Astrocyte of the cerebellum (primary cell): Measurements from ENCODE around the gene DENND2A.
"Not testable (repeated sequence)": the region's sequence is repeated elsewhere in the genome, so short reads cannot be mapped to it uniquely, and the experiment has no call there.

Experiments
- DNase-seq: peaks from one replicate; pipeline ENCODE4 v3.0.0-alpha.2; 2011; ENCODE audit warnings: low read depth
- H3K4me3 ChIP-seq: 2 replicates; pipeline ENCODE4 v1.5.1; 2011; ENCODE audit warnings: mild to moderate bottlenecking, low read depth, low read length, moderate library complexity
- CTCF ChIP-seq: IDR thresholded peaks from 2 replicates; pipeline ENCODE4 v1.5.1; 2012; ENCODE audit warnings: low read length, low read depth, moderate library complexity, mild to moderate bottlenecking; ENCODE audit errors: missing control alignments
- in situ Hi-C: cut with HindIII; loops from 2 replicates; pipeline ENCODE4 v1.10.0; 2017; ENCODE audit warnings: low sequenced_read_pairs

DENND2A gene

GRCh38 chr7:140557069-140557468 is 83.5 kb downstream of the DENND2A start:
- TF ChIP-seq CTCF, result no peak
- H3K4me3 ChIP-seq, result no peak overlapping the region
- no peak for DNase-seq
- in situ Hi-C loops, result no loop called here

- in situ Hi-C loops, DNase-seq, H3K4me3 ChIP-seq: not testable (repeated sequence)
Measured at GRCh38 chr7:140553236-140553635, 87.4 kb downstream of the DENND2A start.

GRCh38 chr7:140552240-140552679 is 88.4 kb downstream of the DENND2A start:
- H3K4me3 ChIP-seq, result no peak overlapping the region
- DNase-seq, result no peak
- in situ Hi-C loops, result no loop called here
- TF ChIP-seq CTCF, result no peak

GRCh38 chr7:140551355-140552239 is 89.0 kb downstream of the DENND2A start:
- H3K4me3 ChIP-seq, result no peak overlapping the region
- in situ Hi-C loops, result no loop called here
- TF ChIP-seq CTCF, result no peak
- no peak for DNase-seq

- in situ Hi-C loops, result no loop called here
- no peak for TF ChIP-seq CTCF
- no peak for DNase-seq
- no peak overlapping the region for H3K4me3 ChIP-seq
Measured at GRCh38 chr7:140546947-140547346, 93.7 kb downstream of the DENND2A start.

- no peak for TF ChIP-seq CTCF
Measured at GRCh38 chr7:140544388-140544826, 96.2 kb downstream of the DENND2A start.

GRCh38 chr7:140542228-140542603 is 98.4 kb downstream of the DENND2A start:
- no peak for TF ChIP-seq CTCF
- in situ Hi-C loops, result no loop called here
- no peak for DNase-seq
- H3K4me3 ChIP-seq, result no peak overlapping the region

More at GRCh38 chr7:140544388-140544826, 96.2 kb downstream of the DENND2A start:
- DNase-seq, result no peak
- in situ Hi-C loops, result no loop called here
- no peak overlapping the region for H3K4me3 ChIP-seq
